Spleen (tissue), 7 donors: Measurements from ENCODE around the gene PRPF19.

Source experiments
- CTCF ChIP-seq, 11 experiments: fragments of 200-600 bp in 7 of 11; fragments of 450-650 bp in 4 of 11; sonication (generic) in 4 of 11; IDR thresholded peaks in 8 of 11; conservative IDR thresholded peaks in 3 of 11; 1 replicate in 7 of 11; 2 replicates in 4 of 11; pipeline versions ENCODE4 v1.4.0 to v1.8.0; 2016 to 2021; ENCODE audit warnings: antibody characterized with exemption in 11 of 11, inconsistent platforms in 4 of 11, mild to moderate bottlenecking in 1 of 11
- POLR2A ChIP-seq, 3 donors: fragments of 450-650 bp; IDR thresholded peaks; one replicate each; pipeline ENCODE4 v1.5.1; 2017; ENCODE audit warnings: antibody characterized with exemption in 3 of 3, mild to moderate bottlenecking in 1 of 3
- donor health status: DM: no; HTN: no; CAD: no; lungs with moderate emphysema.
- donor health status: DM: no; HTN: no; CAD: no.
- donor health status: DM: no; HTN: no; CAD: no.

- TF ChIP-seq POLR2A (IDR thresholded peaks at IDR 0.05) (no peak), CTCF (IDR thresholded peaks at IDR 0.05 in 8 of 11, conservative IDR thresholded peaks at IDR 0.05 in 3 of 11) (no peak)
These were observed 61.0 kb downstream of the PRPF19 start for GRCh38 chr11:60845338-60845737.
